Thymus (tissue), 11 donors: Measurements from ENCODE around the gene PLXNC1. TPM values are rescaled to one million over a fixed set of nuclear protein-coding genes. Genes with fewer than 3 reads are reported as not detected.

Source experiments
- DNase-seq, 9 donors: peaks; one replicate each; pipeline ENCODE4 v3.0.0-alpha.2; 2013; ENCODE audit warnings: low spot score in 9 of 9, low read depth in 6 of 9, missing footprints in 1 of 9
- H3K27ac ChIP-seq, 2 donors: one replicate each; pipeline ENCODE4 v1.5.1; 2013; ENCODE audit warnings: control low read depth in 1 of 2, low read depth in 1 of 2, low read length in 1 of 2, mild to moderate bottlenecking in 1 of 2, moderate library complexity in 1 of 2
- H3K27me3 ChIP-seq, 2 donors: one replicate each; pipeline ENCODE4 v1.5.1; 2013; ENCODE audit warnings: low read length in 1 of 2; ENCODE audit not compliant: control insufficient read depth in 2 of 2, insufficient read depth in 1 of 2
- H3K36me3 ChIP-seq, 2 donors: one replicate each; pipeline ENCODE4 v1.5.1; 2013; ENCODE audit warnings: low read length in 1 of 2, mild to moderate bottlenecking in 1 of 2, moderate library complexity in 1 of 2; ENCODE audit not compliant: control insufficient read depth in 2 of 2, insufficient read depth in 2 of 2
- H3K4me1 ChIP-seq, 2 donors: one replicate each; pipeline ENCODE4 v1.5.1; 2013; ENCODE audit warnings: low read length in 2 of 2; ENCODE audit not compliant: control insufficient read depth in 2 of 2, insufficient read depth in 2 of 2
- H3K4me3 ChIP-seq, 2 donors: one replicate each; pipeline ENCODE4 v1.5.1; 2013; ENCODE audit warnings: low read length in 2 of 2, control low read depth in 1 of 2, mild to moderate bottlenecking in 1 of 2
- H3K9me3 ChIP-seq, 2 donors: one replicate each; pipeline ENCODE4 v1.5.1; 2013; ENCODE audit warnings: low read length in 1 of 2, mild to moderate bottlenecking in 1 of 2; ENCODE audit not compliant: control insufficient read depth in 2 of 2, insufficient read depth in 1 of 2
- WGBS: extraction: QIAGEN DNeasy Blood & Tissue Kit; methylation state at CpG from one replicate; pipeline ENCODE4 v1.1.7; 2013; 5-methylcytosine and 5-hydroxymethylcytosine counted together
- polyA plus RNA-seq: library from polyadenylated mRNA; stranded (reverse); fragments of 200-250 nt; gene quantifications from one replicate; pipeline ENCODE4 v1.2.3, GENCODE V29; 2013
- total RNA-seq: library from RNA; stranded (reverse); fragments of 120-200 nt; gene quantifications from one replicate; pipeline ENCODE4 v1.2.4, GENCODE V29; 2013
- donor health status: healthy.

The PLXNC1 gene
- total and polyA plus RNA-seq, 2 donors, result 3.7 to 11.0 TPM

- Histone ChIP-seq H3K27ac (no peak overlapping the region), H3K9me3 (no peaks in the 10 kb centered on the region), H3K4me1 (peaks cover 0 to 19% of the 10 kb centered on the region in 2 donors), H3K27me3 (no peaks in the 10 kb centered on the region), H3K36me3 (peaks cover 0 to 2% of the 10 kb centered on the region in 2 donors), H3K4me3 (no peak overlapping the region)
- DNase-seq, result no peak
- 96% methylated on average over 4 of the region's 4 CpGs for WGBS
Measured at GRCh38 chr12:94286583-94287244, 138.3 kb downstream of the PLXNC1 start.

- Histone ChIP-seq H3K36me3 (peaks cover 0 to 2% of the 10 kb centered on the region in 2 donors), H3K9me3 (no peaks in the 10 kb centered on the region), H3K4me1 (peaks cover 0 to 15% of the 10 kb centered on the region in 2 donors), H3K27ac (no peak overlapping the region), H3K27me3 (no peaks in the 10 kb centered on the region), H3K4me3 (no peak overlapping the region)
- no peak for DNase-seq
- WGBS, result 96% methylated on average over 10 of the region's 10 CpGs
Measured at GRCh38 chr12:94287245-94287628, 138.9 kb downstream of the PLXNC1 start.

GRCh38 chr12:94289461-94290312 lies 141.3 kb downstream of the PLXNC1 start:
- 94% methylated on average over 13 of the region's 13 CpGs for WGBS
- no peak for DNase-seq
- H3K36me3 ChIP-seq, result peaks cover 0 to 2% of the 10 kb centered on the region in 2 donors
- no peaks in the 10 kb centered on the region for H3K27me3 ChIP-seq
- H3K9me3 ChIP-seq, result no peaks in the 10 kb centered on the region
- H3K4me3 ChIP-seq, result no peak overlapping the region
- H3K4me1 ChIP-seq, result no peaks in the 10 kb centered on the region
- H3K27ac ChIP-seq, result no peak overlapping the region

GRCh38 chr12:94290353-94290752 lies 142.0 kb downstream of the PLXNC1 start:
- no peak for DNase-seq
- H3K27me3 ChIP-seq, result no peaks in the 10 kb centered on the region
- peaks cover 0 to 5% of the 10 kb centered on the region in 2 donors for H3K36me3 ChIP-seq
- H3K27ac ChIP-seq, result no peak overlapping the region
- H3K4me1 ChIP-seq, result no peaks in the 10 kb centered on the region
- WGBS, result 93% methylated on average over 4 of the region's 4 CpGs
- H3K9me3 ChIP-seq, result no peaks in the 10 kb centered on the region
- no peak overlapping the region for H3K4me3 ChIP-seq

- WGBS, result 98% methylated on average over 6 of the region's 6 CpGs
- Histone ChIP-seq H3K4me1 (no peaks in the 10 kb centered on the region), H3K36me3 (peaks cover 4 to 24% of the 10 kb centered on the region in 2 donors), H3K9me3 (no peaks in the 10 kb centered on the region), H3K27me3 (no peaks in the 10 kb centered on the region), H3K4me3 (no peak overlapping the region), H3K27ac (no peak overlapping the region)
- no peak for DNase-seq
Measured at GRCh38 chr12:94297096-94297699, 148.8 kb downstream of the PLXNC1 start.

GRCh38 chr12:94297876-94298505 lies 149.6 kb downstream of the PLXNC1 start:
- Histone ChIP-seq H3K4me3 (no peak overlapping the region), H3K27ac (no peak overlapping the region), H3K4me1 (no peaks in the 10 kb centered on the region), H3K9me3 (no peaks in the 10 kb centered on the region), H3K27me3 (no peaks in the 10 kb centered on the region), H3K36me3 (peaks cover 4 to 24% of the 10 kb centered on the region in 2 donors)
- no peak for DNase-seq
- WGBS, result 97% methylated on average over 2 of the region's 2 CpGs

GRCh38 chr12:94299846-94300245 lies 151.5 kb downstream of the PLXNC1 start:
- H3K36me3 ChIP-seq, result peaks cover 4 to 29% of the 10 kb centered on the region in 2 donors
- H3K4me1 ChIP-seq, result no peaks in the 10 kb centered on the region
- H3K27me3 ChIP-seq, result no peaks in the 10 kb centered on the region
- 98% methylated on average over 1 of the region's 1 CpG for WGBS
- DNase-seq, result no peak
- H3K4me3 ChIP-seq, result no peak overlapping the region
- H3K27ac ChIP-seq, result no peak overlapping the region
- H3K9me3 ChIP-seq, result no peaks in the 10 kb centered on the region

- 98% methylated on average over 1 of the region's 1 CpG for WGBS
- Histone ChIP-seq H3K27me3 (no peaks in the 10 kb centered on the region), H3K4me1 (no peaks in the 10 kb centered on the region), H3K9me3 (no peaks in the 10 kb centered on the region), H3K4me3 (no peak overlapping the region), H3K27ac (no peak overlapping the region), H3K36me3 (peaks cover 3 to 23% of the 10 kb centered on the region in 2 donors)
- no peak for DNase-seq
Measured at GRCh38 chr12:94304012-94304411, 155.6 kb downstream of the PLXNC1 start.
